IMR-90 (cell line): Measurements from ENCODE around the gene PANK2.

Experiments
- CHD1 ChIP-seq: IDR thresholded peaks from 2 replicates; pipeline ENCODE4 v1.6.1; 2012; ENCODE audit warnings: low read depth, low read length, improper control_type of control experiment
- CTCF ChIP-seq: conservative IDR thresholded peaks from 2 replicates; pipeline ENCODE4 v1.5.1; 2012; ENCODE audit warnings: mild to moderate bottlenecking, low read depth, low read length, improper control_type of control experiment
- FOS ChIP-seq: fragments of 150-350 bp; IDR thresholded peaks from 2 replicates; pipeline ENCODE4 v1.6.1; 2016; ENCODE audit warnings: low read depth, low read length
- MAFK ChIP-seq: IDR thresholded peaks from 2 replicates; pipeline ENCODE4 v1.6.1; 2012; ENCODE audit warnings: low read depth, low read length, improper control_type of control experiment
- MAZ ChIP-seq: IDR thresholded peaks from 2 replicates; pipeline ENCODE4 v1.6.1; 2012; ENCODE audit warnings: low read depth, mild to moderate bottlenecking, low read length, improper control_type of control experiment, moderate library complexity, borderline replicate concordance
- POLR2A ChIP-seq: IDR thresholded peaks from 2 replicates; pipeline ENCODE4 v1.6.1; 2012; ENCODE audit warnings: mild to moderate bottlenecking, low read depth, low read length

- TF ChIP-seq POLR2A (no peak), CTCF (no peak), MAFK (no peak), MAZ (no peak), CHD1 (no peak), FOS (no peak)
These were observed 3.5 kb upstream of the PANK2 start for GRCh38 chr20:3885715-3886114.
